ENCODE results near the gene NEGR1. TPM values are rescaled to one million over a fixed set of nuclear protein-coding genes. Genes with fewer than 3 reads are reported as not detected.

NEGR1 gene
- total and polyA plus RNA-seq, 9 of the 15 experiments (the other 6 are each of a cell fraction or from before 2014, with no cell fraction given), result not detected

DNA sequence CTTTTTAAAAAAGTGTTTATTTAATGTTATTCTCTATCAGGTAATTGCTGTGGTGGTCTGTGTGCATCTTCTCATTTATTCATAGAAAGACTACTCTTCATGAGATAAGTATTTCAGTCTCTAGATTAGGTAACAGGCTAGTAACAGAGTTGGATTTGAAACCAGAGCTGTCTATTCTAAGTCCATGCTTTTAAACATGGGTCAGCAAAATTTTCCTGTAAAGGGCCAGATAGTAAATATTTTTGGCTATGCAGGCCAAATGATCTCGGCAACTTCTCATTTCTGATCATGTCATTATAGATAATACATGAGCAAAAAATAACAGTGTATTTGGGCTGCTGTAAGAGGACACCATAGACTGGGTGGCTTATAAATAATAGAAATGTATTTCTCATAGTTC, 715.9 kb downstream of the NEGR1 start:
- Histone ChIP-seq H3K9me1 (ENCODE audit: control insufficient read depth, insufficient read depth, low read length) (no peaks in the 10 kb centered on the region), H3K36me3 (ENCODE audit: control insufficient read depth, insufficient read depth, low read length) (no peaks in the 10 kb centered on the region), H3K27ac (ENCODE audit: extremely low read depth, low read depth, low read length) (no peak overlapping the region), H4K20me1 (replicated peaks; ENCODE audit: control insufficient read depth, insufficient read depth, low read length) (no peaks in the 10 kb centered on the region), H3K79me2 (ENCODE audit: control insufficient read depth, insufficient read depth, low read length) (no peaks in the 10 kb centered on the region), H3K9ac (ENCODE audit: insufficient read depth in 1 of 2, low read depth in 2 of 2, low read length in 2 of 2) (no peak overlapping the region), H3K9me3 (replicated peaks; ENCODE audit: control insufficient read depth, insufficient read depth, low read depth, low read length) (no peaks in the 10 kb centered on the region), H3K4me1 (replicated peaks in 1 of 2; ENCODE audit: control insufficient read depth in 2 of 2, insufficient read depth in 2 of 2, low read length in 2 of 2) (no peaks in the 10 kb centered on the region), H3K4me2 (ENCODE audit: insufficient read depth, low read length) (no peak overlapping the region), H2AFZ (ENCODE audit: low read depth, low read length) (no peak overlapping the region), H3K4me3 (no peak overlapping the region), H3K27me3 (ENCODE audit: control insufficient read depth in 2 of 2, insufficient read depth in 2 of 2, low read length in 2 of 2) (no peaks in the 10 kb centered on the region)
- intact Hi-C loops (cut with micrococcal nuclease), result no loop called here
- CTCF ChIA-PET (ENCODE audit: low intra/inter-chr PET ratio), result no interaction called here
- no peak for TF ChIP-seq PCBP1 (IDR thresholded peaks at IDR 0.05; ENCODE audit: low read depth, low read length, poor library complexity, severe bottlenecking)
- TF ChIP-seq, protein P1, sequence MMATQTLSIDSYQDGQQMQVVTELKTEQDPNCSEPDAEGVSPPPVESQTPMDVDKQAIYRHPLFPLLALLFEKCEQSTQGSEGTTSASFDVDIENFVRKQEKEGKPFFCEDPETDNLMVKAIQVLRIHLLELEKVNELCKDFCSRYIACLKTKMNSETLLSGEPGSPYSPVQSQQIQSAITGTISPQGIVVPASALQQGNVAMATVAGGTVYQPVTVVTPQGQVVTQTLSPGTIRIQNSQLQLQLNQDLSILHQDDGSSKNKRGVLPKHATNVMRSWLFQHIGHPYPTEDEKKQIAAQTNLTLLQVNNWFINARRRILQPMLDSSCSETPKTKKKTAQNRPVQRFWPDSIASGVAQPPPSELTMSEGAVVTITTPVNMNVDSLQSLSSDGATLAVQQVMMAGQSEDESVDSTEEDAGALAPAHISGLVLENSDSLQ (IDR thresholded peaks at IDR 0.05), result no peak
- no peak for TF ChIP-seq ZNF23 (CRISPR knock-in tag; IDR thresholded peaks at IDR 0.05)
- TF ChIP-seq, protein P2, sequence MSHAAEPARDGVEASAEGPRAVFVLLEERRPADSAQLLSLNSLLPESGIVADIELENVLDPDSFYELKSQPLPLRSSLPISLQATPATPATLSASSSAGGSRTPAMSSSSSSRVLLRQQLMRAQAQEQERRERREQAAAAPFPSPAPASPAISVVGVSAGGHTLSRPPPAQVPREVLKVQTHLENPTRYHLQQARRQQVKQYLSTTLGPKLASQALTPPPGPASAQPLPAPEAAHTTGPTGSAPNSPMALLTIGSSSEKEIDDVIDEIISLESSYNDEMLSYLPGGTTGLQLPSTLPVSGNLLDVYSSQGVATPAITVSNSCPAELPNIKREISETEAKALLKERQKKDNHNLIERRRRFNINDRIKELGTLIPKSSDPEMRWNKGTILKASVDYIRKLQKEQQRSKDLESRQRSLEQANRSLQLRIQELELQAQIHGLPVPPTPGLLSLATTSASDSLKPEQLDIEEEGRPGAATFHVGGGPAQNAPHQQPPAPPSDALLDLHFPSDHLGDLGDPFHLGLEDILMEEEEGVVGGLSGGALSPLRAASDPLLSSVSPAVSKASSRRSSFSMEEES (CRISPR knock-in tag; IDR thresholded peaks at IDR 0.05), result no peak
- TF ChIP-seq FIP1L1 (IDR thresholded peaks at IDR 0.05; ENCODE audit: low read depth, low read length, poor library complexity, severe bottlenecking), result no peak
- TF ChIP-seq, protein P3, sequence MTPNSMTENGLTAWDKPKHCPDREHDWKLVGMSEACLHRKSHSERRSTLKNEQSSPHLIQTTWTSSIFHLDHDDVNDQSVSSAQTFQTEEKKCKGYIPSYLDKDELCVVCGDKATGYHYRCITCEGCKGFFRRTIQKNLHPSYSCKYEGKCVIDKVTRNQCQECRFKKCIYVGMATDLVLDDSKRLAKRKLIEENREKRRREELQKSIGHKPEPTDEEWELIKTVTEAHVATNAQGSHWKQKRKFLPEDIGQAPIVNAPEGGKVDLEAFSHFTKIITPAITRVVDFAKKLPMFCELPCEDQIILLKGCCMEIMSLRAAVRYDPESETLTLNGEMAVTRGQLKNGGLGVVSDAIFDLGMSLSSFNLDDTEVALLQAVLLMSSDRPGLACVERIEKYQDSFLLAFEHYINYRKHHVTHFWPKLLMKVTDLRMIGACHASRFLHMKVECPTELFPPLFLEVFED (CRISPR knock-in tag; conservative IDR thresholded peaks at IDR 0.05), result no peak
- TF ChIP-seq BRF1 (IDR thresholded peaks at IDR 0.05; ENCODE audit: borderline replicate concordance, extremely low read depth, insufficient read length), result no peak
- TF ChIP-seq ILF3 (IDR thresholded peaks at IDR 0.05; ENCODE audit: borderline replicate concordance), result no peak
- TF ChIP-seq RBFOX2 (IDR thresholded peaks at IDR 0.05; ENCODE audit: low read depth, low read length), result no peak
- TF ChIP-seq ZNF133 (CRISPR knock-in tag; IDR thresholded peaks at IDR 0.05), result no peak
- no peak for DNase-seq (ENCODE audit: extremely low read depth in 1 of 4, low spot score in 3 of 4)
- no peak for ATAC-seq
- POLR2A ChIA-PET, result no interaction called here
- FAIRE-seq, result no peak
- BruUV-seq (replicated peaks), result no TSS peak
- 0% methylated on average over 1 of the region's 1 CpG for WGBS (ENCODE audit: insufficient coverage, low coverage, missing lambda C conversion rate)
- in situ Hi-C loops (cut with MboI), result no loop called here
